SK-N-MC (cell line): Measurements from ENCODE around the gene ERLEC1.

Experiments used
- EZH2 ChIP-seq: fragments of 200-600 bp; sonication (generic); IDR thresholded peaks from one replicate; pipeline ENCODE4 v1.6.1; 2017; ENCODE audit warnings: antibody characterized with exemption
- FOXP2 ChIP-seq: optimal IDR thresholded peaks from 2 replicates; pipeline ENCODE3; 2011; ENCODE audit warnings: mild to moderate bottlenecking, moderate library complexity; ENCODE audit not compliant: insufficient read depth; ENCODE audit errors: extremely low read length, control extremely low read depth

DNA sequence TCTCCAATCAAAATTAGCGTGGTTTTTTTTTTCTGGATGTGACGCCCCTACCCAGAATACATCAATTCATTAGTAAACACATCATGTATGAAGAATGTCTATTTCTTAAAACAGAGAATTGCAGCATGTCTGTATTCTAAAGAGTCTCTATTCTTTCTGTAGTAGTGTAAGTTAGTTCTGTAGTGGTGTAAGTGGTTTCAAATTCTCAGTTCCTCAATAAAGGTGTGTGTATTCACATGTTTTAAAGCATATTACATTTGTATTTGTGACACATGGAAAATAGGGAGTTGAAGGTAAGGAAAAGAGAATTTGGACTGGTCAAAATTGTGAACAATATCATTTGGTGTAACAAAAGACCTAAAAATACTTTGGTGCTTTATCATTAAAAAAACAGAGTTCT, 80.9 kb downstream of the ERLEC1 start:
- no peak for TF ChIP-seq EZH2
- no peak for TF ChIP-seq FOXP2
